GM12875 (cell line): ENCODE measurements around the gene CECR2.

Source experiments
- H3K4me3 ChIP-seq: one replicate; pipeline ENCODE4 v1.5.1; 2011; ENCODE audit warnings: low read depth, low read length, control low read depth
- CTCF ChIP-seq: IDR thresholded peaks from 2 replicates; pipeline ENCODE4 v1.5.1; 2011; ENCODE audit warnings: low read depth, mild to moderate bottlenecking, control low read depth, inconsistent platforms, low read length, moderate library complexity, borderline replicate concordance; ENCODE audit not compliant: insufficient read depth

The CECR2 gene

GRCh38 chr22:17575151-17575550, 205.9 kb downstream of the CECR2 start:
- no peak for TF ChIP-seq CTCF

GRCh38 chr22:17575681-17576080, 206.4 kb downstream of the CECR2 start:
- no peak overlapping the region for H3K4me3 ChIP-seq
- no peak for TF ChIP-seq CTCF

More at GRCh38 chr22:17575151-17575550, 205.9 kb downstream of the CECR2 start:
- H3K4me3 ChIP-seq, result no peak overlapping the region

GRCh38 chr22:17576470-17576869, 207.2 kb downstream of the CECR2 start:
- H3K4me3 ChIP-seq, result no peak overlapping the region
- TF ChIP-seq CTCF, result no peak

GRCh38 chr22:17578136-17578754, 209.0 kb downstream of the CECR2 start:
- no peak for TF ChIP-seq CTCF
- no peak overlapping the region for H3K4me3 ChIP-seq

- no peak for TF ChIP-seq CTCF
Observed at GRCh38 chr22:17579535-17579981, 210.3 kb downstream of the CECR2 start.

GRCh38 chr22:17580441-17581031, 211.3 kb downstream of the CECR2 start:
- no peak for TF ChIP-seq CTCF
- H3K4me3 ChIP-seq, result no peak overlapping the region

More at GRCh38 chr22:17579535-17579981, 210.3 kb downstream of the CECR2 start:
- no peak overlapping the region for H3K4me3 ChIP-seq

GRCh38 chr22:17581056-17581455, 211.8 kb downstream of the CECR2 start:
- no peak overlapping the region for H3K4me3 ChIP-seq
- TF ChIP-seq CTCF, result no peak
